NT2/D1 (cell line): ENCODE measurements around the gene SPRR1B.

Experiments
- SUZ12 ChIP-seq: IDR thresholded peaks from 2 replicates; pipeline ENCODE4 v1.6.1; 2011; ENCODE audit not compliant: insufficient read length, insufficient read depth; ENCODE audit errors: extremely low read depth
- YY1 ChIP-seq: IDR thresholded peaks from 2 replicates; pipeline ENCODE4 v1.6.1; 2011; ENCODE audit not compliant: insufficient read length, insufficient read depth
- ZNF274 ChIP-seq: IDR thresholded peaks from 2 replicates; pipeline ENCODE4 v1.6.1; 2011; ENCODE audit warnings: mild to moderate bottlenecking, low read depth, low read length

- no peak for TF ChIP-seq YY1
- no peak for TF ChIP-seq ZNF274
- no peak for TF ChIP-seq SUZ12
Observed at GRCh38 chr1:152983743-152984142, 47.3 kb upstream of the SPRR1B start, which contains the start of gene SPRR1A.
